Measurements from ENCODE around the gene RABGAP1L.

The RABGAP1L gene

GRCh38 chr1:174898102-174898797 lies 738.9 kb downstream of the RABGAP1L start:
- ATAC-seq, result no peak

GRCh38 chr1:174900317-174900716 lies 741.0 kb downstream of the RABGAP1L start:
- no peak for ATAC-seq

DNA sequence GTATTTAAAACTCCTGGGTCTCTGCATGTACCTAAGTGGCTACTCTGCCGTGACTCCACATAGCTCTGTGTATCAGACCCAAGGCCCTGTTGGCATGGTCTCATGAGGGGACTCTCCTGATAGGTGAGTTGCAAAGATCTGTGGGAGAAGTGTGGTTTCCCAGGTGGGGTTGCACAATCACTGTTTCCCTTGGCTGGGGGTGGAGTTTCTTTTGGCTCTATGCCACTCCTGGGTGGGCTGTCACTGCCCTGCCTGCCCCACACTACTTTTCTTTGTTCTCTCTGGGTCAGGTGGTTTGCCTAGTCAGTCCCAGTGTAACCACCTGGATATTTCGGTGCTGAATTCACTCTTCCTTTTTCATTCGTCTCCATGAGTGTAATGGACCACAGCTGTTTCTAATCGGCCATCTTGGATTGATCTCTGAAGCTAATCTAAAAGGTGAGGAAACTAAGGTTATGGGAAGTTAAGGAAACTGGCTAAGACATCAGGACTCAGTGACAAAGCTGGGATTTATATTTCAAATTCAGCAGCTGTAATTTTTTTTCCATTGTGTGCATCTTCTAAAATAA lies 743.3 kb downstream of the RABGAP1L start:
- no peak for ATAC-seq

DNA sequence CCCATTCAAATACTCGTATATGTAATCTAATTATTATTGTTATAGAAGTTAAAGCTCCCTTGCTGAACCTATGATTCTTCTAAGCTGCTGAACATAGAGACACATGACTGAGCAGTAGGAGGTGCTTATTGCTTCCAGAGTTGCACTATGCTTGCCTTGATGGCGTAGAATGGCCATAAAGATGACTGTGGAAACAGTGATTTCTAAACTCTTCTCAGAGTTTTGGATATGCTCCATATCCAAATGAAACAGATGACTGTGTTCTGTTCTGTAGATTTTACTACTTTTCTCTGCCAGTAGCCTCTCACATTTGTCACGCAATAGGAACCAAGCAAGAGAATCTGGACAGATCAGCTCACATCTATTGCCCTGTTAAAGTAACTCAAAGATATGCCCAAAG lies 752.3 kb downstream of the RABGAP1L start:
- no peak for ATAC-seq

DNA sequence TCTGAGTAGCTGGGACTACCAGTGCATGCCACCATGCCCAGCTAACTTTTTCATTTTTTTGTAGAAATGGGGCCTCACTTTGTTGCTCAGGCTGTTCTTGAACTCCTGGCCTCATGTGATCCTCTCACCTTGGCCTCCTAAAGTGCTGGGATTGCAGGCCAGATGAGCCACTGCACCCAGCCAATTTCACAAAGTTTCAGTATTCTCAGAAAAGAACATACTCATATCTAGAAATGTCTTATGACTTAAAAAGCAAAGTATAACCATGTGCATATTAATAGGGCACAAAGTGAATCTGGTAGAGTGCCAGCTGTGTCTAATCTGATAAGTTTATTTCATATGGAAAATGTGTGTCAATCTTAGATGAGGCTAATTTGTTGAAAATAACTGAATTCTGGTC lies 752.9 kb downstream of the RABGAP1L start:
- peak; percentile 81 to 89 for ATAC-seq

GRCh38 chr1:174913225-174913903 lies 754.0 kb downstream of the RABGAP1L start:
- peak in 1 of 2 donors; percentile 31 for ATAC-seq

- ATAC-seq, result no peak
These were observed 755.7 kb downstream of the RABGAP1L start for GRCh38 chr1:174914991-174915390.

- no peak for ATAC-seq
These were observed 757.5 kb downstream of the RABGAP1L start for GRCh38 chr1:174916846-174917245.

GRCh38 chr1:174920093-174920492 lies 760.8 kb downstream of the RABGAP1L start:
- ATAC-seq, result no peak

DNA sequence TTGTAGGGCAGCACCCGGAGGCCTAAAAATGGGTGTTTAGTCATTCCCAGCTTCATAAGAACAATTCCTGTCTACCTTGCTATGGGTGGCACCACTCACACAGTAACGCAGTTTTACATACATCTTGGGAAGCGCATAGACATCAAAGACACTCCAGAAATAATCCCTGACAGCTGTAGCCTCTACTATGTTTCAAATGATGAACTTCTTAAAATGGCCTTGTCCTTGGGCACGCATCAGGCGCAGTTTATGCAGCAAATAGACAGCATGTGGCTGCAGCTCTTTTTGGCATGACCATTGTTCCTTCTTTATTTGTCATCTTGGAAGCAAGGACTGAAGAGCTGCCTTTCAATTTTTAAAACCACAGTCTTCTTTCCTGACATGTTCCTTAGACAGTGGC lies 762.8 kb downstream of the RABGAP1L start:
- ATAC-seq, result no peak

DNA sequence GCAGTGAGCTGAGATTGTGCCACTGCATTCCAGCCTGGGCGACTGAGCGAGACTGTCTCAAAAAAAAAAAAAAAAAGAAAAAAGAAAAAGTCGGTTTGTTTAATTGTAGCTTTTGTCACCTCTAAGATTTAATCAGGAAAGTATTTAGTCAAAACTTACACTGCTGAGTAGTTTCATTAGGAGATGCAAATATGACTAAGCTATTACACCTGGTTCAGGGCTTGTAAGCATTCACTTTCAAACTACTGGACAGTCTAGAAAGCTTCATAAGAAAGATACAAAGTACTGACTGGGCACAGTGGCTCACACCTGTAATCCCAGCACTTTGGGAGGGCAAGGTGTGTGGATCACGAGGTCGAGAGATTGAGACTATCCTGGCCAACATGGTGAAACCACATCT lies 764.5 kb downstream of the RABGAP1L start:
- peak; percentile 35 to 65 for ATAC-seq

DNA sequence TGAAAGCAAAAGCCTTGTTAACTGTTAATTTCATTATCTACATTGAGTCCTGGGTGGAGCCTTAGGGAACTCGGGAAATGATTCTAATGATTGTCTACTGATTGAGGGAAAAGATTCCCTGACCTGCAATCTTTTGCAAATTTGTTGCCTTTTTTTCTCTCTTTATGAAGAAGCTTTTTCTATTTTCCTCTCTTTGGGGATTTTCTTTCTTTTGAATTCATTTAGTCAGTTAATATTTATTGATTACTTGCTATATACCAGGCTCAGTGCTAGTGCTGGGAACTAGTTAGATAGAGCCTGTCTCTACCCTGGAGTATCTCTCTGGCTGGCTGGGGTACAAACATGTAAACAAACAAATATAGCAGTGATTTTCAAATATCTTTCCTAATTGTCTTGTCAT lies 769.2 kb downstream of the RABGAP1L start:
- ATAC-seq, result no peak

DNA sequence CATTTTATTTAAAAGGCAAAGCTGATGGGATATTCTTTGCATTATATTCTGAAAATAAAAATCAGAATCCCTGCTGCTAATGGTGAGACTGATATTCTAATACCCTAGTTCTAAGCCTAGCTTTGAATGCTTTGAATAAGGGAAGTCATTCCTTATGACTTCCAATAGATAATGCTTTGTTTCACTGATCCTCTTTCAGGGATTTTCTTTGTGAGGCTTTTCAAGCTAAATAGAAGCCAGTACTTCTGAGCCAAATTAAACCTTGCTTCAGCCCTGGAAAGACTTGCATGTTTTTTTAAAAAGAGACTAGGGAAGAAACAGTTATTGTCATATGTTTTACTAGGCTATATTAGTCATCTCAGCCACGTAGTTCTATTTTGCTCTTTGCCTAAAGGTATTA lies 771.9 kb downstream of the RABGAP1L start:
- no peak for ATAC-seq

DNA sequence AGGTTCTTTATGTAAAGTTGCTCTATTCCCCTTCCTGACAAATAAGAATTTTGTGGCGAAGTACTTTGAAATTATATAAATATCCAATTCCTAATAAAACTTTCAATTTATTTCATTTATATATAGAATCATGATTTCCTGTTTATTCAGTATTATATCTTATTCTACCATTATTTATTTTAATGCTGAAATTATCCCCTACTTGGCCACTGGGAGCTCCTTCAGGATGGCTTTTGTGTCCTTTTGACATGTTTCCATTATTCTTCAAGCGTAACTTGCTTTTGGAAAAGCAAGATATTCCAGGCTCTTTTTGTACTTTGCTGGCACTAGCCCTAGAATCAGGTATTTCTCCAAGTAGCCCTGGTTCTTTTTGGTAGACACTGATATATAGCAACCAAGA lies 773.3 kb downstream of the RABGAP1L start:
- ATAC-seq, result no peak

DNA sequence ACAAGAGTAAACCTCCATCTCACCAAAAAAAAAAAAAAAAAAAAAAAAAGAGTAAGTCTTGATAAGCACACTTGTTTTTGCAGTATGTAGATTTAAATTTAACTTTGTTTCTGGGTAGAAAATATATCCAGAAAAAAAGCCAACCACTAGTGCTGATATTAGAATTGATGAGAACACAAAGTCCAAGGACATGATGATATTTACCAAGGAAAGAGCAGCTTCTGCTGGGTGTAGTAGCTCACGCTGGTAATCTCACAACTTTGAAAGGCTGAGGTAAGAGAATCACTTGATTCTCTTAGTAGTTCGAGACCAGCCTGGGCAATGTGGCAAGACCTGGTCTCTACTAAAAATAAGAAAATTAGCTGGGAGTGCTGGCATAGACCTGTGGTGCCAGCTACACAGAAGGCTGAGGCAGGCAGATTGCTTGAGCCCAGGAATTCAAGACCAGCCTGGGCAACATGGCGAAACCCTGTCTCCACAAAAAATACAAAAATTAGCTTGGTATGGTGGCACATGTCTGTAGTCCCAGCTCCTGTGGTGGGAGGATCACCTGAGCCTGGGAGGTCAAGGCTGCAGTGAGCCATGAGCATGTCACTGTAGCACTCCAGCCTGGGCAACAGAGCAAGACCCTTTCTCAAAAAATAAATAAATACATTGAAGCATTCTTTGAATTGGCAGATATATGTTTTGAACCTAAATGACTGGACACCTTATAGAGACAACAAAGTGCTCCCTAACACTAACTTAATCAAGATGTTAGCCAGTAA lies 776.8 kb downstream of the RABGAP1L start:
- ATAC-seq, result no peak

- ATAC-seq, result no peak
These were observed 779.1 kb downstream of the RABGAP1L start for GRCh38 chr1:174938281-174939007.

DNA sequence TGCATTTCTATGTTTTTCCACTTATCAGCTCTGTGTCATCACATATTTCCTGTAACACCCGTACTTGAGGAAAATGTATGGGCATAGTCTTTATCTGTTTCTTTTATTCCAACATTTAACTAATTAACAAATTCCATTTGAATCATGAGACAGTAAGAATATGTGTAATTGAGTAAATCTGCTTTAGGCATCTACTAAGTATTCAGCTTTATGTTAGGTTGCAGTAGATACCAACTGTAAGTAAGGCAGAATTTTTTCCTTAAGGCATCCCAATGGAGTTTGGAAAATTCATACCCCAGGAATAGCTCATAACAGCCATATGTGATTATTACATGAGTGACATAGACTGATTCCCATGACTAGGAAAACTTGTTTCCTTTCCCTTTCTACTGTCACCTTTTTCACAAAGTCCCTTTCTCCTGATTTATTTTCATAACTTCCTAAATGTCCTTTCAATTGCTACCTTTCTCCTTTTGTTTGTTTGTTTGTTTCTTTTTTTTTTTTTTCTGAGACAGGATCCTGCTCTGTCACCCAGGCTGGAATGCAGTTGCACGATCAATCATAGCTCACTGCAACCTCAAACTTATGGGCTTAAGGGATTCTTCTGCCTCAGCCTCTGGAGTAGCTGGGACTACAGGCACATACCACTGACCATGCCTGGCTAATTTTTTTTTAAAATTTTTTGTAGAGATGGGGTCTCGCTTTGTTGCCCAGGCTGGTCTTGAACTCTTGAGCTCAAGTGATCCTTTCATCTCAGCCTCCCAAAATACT lies 780.6 kb downstream of the RABGAP1L start:
- no peak for ATAC-seq

GRCh38 chr1:174940646-174941175 lies 781.4 kb downstream of the RABGAP1L start:
- ATAC-seq, result no peak

DNA sequence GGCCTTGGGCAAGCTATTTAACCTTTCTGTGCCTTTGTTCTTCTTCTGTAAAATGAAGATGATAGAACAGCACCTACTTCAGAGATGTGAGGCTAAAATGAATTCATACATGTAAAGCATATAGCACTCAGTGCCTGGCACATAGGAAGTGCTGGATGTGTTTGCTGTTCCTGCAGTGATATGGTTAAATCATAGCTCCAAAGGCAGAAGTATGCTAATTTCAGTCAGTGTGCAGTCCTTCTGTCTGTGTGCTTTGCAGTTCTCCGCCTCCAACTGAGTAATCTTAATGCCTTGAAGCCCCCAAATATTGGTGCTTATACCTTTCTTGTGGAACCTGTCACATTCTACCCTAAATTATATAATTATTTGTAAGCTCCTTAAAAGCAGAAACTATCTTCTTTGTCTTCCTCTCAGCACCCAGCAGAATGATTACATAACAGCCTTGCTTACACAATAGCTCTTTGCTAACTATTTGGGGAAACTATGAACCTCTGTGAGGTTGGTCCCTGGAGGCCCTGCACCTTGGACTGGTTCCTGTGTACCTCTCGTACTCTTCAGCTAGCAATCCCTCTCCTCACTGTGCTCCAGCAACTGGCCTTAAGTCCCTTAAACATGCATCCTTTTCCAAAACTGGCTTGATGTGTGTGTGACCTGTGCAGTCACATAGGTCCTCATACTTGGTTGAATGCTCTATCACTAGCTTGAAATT lies 783.4 kb downstream of the RABGAP1L start:
- ATAC-seq, result no peak

- no peak for ATAC-seq
These were observed 786.7 kb downstream of the RABGAP1L start for GRCh38 chr1:174946031-174946430.

GRCh38 chr1:174949061-174949460 lies 789.7 kb downstream of the RABGAP1L start:
- ATAC-seq, result no peak
